NCI-H510A (cell line): ENCODE measurements around the gene NKAIN2.

Experiments
- DNase-seq: peaks from one replicate; lab custom pipeline; 2025; lab: John Stamatoyannopoulos, UW

NKAIN2 gene

DNA sequence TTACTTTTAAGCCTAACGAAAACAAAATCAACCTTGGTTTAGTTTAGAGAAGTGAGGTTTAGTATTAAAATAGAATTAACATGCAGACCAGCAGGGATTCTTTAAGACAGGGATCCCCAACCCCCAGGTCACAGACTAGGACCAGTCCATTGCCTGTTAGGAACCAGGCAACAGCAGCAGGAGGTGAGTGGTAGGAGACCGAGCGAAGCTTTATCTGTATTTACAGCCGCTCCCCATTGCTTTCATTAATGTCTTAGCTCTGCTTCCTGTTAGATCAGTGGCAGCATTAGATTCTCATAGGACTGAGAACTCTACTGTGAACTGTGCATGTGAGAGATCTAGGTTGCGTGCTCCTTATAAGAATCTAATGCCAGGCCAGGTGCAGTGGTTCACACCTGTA is 225.9 kb downstream of the NKAIN2 start:
- no peak for DNase-seq

DNA sequence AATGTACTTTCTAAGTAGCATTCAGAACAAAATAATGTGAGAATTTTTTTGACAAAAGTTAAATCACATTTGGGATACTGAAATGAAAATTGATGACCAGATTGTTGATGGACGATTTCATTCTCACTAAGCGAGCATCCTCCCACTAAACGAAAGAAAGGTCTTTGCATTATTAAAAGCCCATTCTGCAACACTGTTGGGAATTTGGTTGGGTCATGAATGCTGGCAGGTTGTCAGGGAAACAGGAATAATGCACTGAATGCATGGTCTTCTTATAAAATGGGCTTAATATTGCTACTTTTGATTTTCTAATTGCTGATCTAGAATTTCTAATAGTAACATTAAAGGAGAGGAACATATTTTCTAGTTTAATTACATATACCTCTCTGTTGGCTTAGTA is 229.8 kb downstream of the NKAIN2 start:
- DNase-seq = no peak

DNA sequence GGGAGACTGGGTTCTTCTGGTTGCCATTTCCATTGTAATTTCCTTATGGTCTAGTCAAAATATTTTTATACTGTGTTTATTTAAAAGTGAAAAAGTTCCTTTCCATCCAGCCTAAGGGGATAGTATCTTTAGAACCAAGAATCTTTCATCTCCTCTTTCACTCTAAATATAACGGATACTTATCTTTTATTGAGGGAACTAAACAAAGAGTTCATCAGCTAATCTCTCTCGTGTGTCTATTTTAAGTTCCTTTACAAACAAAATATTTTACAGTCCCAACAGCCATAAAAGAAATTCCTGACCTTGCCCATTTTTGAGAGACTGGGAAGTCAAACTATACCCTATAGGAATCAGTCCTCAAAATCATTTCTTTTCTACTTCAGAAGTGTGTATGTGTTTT is 232.7 kb downstream of the NKAIN2 start:
- DNase-seq = no peak

DNA sequence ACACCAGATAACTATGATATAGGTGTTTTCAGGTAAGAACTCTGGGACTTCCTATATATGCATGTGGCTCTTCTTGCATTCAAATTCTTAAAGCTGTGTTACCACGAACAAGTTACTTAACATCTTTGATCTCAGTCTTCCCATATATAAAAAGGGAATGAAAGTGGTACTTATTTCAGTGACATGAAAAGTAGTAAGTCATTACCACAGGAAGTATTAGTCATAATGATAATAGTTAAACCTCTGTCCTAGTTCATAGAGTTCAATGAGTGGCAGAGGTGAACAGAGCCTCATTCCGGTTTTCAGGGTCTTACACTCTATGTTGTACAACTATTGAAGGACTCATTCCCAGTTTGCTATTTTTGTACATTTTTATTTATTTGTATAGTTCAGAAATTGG is 237.0 kb downstream of the NKAIN2 start:
- DNase-seq = no peak

DNA sequence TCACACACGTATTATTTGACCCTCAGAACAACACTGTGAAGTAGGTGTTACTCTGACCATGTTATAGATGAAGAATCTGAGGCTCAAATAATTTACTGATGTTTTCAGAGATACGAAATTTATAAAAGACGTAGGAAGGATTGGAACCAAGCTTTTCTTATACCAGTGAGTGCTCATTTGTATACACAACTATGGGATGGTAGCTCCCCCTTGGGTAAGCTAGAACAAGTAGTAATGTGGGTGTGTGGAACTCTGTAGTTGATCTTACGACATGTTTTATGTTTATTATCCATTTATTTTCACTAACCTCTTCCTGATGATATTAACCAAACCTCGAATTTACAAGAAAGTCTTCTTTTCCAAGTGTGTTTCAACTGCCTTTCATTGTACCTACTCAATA is 248.5 kb downstream of the NKAIN2 start:
- DNase-seq = no peak

DNA sequence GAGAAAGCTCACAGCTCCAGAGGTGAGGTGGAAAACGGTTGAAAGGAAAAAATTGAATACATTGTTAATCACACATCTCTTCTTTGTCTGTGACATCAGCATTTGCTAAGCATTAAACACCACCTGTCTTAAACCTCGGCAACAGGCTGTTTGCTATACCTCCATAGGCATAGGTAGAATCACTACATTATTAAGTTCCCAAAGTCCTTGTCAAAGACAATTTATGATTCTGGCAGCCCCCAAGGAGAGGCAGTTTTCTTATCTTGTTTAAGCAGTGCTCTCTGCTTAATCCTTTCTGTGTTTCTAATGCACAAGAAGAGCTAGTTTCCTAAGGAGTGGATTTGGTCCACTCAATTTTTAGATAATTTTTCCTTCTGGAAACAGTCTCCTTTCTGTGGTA is 249.7 kb downstream of the NKAIN2 start:
- DNase-seq = no peak

DNA sequence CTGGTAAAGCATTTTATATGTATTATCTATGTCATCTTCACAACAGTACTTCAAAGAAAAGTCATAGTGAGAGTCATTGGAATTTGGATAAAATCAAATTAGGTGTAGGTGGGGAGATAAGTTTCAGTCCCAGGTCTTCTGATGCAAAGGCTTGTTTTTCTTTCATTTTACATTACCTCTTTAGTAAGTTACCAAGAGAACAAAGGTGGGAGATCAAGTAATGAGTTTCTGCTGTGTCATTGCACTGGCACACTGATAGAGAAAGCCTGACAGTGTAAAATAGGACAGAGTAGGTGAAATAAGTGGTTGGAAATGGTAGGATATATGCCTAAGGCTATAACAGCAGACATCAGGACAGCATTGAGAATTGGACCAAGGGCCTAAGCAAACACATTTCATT is 250.4 kb downstream of the NKAIN2 start:
- DNase-seq = no peak

DNA sequence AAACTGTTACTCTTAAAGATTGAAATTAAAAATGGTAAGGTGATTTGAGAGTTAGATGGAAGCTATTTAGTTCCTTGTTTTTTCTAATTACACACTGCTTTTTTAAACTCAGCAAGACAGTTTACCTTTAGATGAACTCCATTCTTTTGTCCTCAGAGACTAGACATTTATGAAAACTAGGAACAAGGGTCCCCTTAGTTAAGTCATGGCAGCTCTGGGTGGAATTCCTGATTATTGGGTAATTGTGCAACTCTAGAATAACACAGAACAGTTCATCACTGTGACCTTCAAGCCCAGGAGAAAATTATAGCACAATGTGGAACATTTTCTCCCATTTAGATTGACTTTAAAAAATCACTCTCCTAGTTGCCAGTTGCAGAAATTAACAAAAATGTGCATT is 251.7 kb downstream of the NKAIN2 start:
- no peak for DNase-seq

DNA sequence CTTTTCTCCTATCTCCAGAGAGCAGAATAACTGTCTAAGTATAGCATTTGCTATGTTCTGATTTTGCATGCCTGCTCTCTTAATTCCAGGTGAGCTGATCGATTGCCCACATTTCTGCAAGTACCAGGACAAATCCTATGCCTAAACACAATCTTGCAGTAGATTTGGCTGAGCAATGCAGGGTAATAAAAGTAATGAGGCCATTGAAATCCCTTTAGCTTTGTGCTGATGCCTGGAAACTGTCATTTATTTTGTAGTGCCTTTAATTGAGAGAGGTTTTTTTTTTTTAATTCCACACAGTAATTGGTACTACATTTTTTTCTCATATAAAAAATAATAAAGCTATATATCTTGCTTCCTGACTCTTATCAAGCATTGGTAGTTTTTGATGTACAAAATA is 252.3 kb downstream of the NKAIN2 start:
- no peak for DNase-seq

DNA sequence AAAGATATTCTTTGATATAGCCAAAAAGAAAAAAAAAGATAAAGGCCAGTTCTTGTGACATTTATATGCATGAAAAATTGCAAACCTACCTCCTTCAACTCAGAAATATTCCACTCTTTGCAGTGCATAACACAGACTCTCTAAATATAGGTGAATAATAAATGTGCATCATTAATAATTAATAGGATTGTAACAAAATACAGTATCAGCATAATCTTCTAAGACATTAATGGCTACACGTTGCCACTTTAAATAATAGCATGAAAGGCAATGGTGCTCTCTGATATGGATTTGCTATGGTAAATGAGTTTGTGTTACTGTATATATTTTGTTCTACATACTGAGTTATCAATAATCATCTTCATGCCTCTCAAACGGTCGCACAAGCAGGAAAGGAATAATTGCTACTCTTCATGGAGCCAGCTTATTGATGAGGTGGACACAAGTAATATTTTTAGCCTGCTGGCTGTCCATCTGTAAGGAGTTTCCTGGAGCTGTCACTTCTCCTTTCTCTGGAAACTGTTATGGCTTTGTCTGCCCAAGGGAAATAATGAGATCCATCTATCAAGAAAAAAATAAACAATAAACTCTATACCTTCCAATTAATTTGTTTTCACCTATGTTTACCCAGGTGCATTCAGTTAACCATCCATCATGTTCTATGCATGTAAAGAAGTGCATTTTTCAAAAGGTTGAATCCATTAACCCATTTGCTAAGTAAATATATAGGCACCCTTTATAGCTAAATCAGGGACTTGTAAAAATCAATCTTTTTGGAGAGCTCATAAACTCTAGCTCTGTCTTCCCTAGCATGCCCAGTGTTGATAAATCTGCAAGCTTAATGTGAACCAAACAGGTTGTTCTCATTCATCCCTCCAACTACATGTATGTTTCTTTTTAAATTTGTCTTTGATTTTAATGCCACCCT is 253.0 kb downstream of the NKAIN2 start:
- DNase-seq = peak; percentile 14

DNA sequence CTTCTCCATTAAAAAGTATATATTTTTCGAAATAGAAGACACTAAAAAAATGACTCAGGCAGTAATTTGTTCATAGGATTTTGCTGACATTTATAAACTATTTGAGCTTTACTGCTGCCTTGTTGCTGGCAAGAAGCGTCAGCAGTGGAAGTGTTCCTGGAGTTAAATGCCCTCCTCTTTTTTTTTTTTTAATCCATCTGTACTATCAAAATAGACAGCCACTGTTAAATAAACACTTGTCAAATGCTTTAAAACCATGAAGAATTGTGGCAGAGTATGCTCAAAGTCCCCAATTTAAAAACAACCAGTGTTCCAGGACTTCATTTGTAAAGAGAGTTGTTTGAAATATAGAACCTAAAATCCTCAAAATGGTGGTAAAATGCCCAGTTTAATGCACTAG is 253.8 kb downstream of the NKAIN2 start:
- no peak for DNase-seq

DNA sequence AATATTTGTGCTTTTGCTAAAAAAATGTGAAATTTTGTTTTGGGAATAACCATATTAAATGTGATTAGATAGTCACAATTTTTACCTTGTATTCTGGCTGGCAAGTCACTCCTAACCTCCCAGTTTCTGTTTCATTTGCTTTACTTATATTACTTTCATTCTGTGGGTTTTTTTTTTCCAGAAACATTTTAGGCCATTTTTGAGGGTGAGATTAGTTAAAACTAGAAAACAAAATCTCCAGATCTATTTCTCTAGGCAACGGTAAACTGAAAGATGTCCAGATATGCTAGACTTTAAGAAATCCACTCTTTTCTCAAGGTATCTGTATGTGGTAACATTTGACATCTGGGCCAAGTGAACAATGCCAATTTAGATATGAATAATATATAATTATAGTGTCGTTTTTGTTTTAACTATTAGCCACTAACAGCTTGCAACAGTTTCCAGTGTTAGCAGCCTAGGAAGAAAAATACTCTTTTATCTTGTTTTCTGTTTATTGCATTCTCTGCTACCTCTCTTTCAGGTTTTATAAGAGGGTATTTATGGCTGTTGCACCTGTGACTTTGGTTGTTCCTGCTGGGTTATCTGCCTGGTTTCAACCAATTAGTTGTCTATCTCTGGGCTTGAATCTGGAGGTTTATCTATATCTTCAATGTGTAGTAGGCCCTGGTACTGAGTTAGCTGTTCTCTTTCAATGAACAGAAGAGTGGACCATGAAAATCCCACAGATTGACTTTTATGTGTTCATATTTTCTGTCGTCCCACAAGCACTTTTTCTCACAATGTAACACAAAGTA is 260.9 kb downstream of the NKAIN2 start:
- no peak for DNase-seq

DNA sequence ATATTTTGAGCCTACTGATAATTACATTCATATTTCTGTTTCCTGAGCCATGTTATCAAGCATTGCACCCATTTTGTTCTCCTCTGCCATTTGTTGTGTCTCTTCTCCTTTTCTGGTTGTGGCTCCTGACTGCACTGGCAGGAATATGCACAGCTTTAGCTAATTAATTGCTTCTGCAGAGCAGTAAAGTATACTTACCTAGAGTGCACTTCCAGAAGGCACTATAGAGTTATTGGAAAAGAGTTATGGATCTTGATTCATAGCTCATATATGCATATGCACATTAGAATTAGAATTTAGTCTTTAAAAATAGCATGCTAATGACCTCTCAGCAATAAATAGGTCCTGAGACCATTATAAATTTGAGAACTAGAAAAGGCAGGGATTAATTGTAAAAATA is 262.6 kb downstream of the NKAIN2 start:
- DNase-seq = no peak

DNA sequence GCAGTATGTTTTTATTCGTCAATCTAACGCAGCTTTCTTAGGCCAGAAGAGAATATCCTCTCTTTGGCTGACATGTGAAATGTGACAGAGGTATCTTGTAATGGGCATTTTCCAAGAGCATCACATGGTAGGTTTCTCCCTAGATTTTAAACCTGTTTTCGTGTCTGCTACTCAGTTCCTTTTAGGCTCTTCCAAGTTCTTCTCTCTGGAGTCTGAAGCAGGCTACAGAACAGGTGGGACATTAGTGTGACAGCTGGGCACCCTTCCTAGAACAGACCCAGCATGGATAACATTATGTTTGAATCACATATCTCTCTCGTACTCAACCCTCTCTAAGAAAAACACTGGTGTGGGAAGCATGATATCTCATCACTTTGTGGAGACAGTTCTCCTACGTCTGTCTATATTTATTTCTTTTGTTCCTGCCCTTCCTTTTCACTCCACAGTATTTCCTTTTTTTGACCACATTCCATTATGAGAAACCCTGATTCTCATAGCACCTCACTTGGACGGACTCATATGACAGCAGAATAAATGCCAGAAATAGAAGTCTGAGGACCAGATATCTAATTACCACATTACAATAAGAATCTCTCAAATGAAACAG is 263.4 kb downstream of the NKAIN2 start:
- DNase-seq = no peak

DNA sequence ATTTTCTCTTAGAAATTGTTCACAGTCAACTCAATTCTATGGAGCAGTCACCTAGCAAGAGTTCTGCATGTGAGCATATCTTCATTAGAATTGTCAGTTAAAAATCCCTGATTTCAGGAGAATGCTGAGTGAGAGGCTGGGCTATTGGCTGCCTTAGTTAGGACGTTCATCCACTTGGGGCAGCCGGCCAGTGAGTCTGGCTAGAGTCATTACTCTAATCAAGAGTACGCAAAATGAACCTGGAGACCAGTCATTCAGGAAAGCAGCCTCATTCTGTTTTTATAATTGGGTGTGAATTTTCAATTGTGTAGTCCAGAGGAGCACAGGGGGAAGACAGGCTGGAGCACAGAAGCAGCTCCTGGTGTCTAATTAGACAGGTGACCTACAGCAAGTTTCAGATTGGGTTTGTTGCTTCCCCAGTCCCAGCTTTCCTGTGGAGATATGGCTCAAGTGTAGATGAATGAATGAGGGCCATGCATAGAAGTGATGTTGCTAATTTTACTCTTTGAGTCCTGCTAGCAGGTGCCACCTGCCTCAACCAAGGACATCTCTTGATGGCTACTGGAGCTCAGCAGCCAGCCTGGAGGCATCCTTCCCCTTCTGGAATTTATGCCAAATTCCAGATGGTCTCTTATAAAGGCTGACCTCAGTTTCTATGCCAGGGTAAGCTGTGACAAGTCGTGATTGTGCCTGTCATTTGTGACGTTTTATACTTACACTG is 265.7 kb downstream of the NKAIN2 start:
- DNase-seq = no peak

DNA sequence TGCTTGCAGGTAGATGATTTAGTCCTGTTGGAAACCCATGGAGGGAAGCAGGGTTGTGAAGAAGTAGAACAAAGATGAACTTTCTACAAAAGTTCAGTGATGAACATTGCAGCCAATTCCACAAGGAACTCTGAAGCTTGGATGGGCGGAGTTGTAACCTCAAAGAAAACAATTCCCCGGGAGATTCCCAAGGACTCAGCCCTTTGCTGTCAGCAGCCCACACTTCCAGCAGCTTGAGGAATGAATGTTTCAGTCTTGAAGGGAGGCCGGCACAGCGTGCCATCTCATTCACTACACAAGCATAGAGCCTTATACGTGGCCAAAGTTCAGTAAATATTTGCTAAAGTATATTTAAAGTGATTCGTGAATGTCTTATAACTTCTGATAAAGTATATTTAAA is 269.4 kb downstream of the NKAIN2 start:
- DNase-seq = no peak

DNA sequence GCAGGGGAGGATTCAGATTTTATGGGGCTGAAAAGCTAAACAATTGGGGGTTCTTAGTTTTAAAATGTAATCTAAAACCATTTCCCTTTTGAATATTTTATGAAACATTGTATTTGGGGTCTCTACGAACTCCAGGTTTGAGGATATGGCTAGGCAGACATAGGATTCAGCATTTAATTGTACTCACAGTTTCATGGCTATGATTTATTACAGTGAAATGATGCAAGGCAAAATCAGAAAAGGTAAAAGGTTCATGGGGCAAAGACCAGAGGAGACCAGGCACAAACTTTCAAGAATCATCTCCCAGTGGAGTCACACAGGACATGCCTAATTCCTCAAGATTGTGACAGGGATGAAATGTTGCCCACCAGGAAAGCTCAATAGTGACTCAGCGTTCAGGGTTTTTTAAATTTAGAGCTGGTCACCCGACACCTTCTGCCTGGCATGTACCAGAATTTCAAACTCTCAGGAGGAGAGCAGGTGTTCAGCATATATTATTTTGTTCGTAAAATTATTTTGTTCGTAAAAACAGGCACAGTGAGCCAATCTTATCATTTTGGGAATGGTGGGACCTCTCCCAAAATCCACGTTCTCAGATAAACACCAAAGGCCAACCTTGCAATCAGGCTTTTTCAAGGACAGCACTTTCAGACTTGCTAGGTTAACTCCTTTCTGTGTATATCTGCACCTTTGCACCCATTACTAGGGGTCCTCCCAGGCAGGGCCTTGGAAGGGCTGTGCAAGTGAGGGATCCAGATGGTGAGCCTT is 270.3 kb downstream of the NKAIN2 start:
- DNase-seq = no peak

DNA sequence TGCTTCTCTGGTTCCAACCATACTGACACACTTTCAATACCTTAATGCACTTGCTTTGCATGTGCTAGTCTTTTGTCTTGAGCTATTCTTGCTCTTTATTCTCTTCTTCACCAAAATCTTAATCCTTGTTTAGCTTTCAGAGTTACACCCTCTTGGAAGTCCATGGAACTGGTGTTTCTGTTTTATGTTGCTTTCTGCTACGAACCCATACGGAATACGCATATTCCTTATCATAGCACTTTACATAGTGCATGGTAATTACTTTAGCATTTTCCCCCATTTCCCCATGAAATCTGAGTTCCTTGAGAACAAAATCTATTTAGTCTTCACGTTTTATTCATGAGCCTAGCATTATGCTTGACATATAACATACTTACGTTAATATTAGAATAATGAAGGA is 270.9 kb downstream of the NKAIN2 start:
- no peak for DNase-seq

DNA sequence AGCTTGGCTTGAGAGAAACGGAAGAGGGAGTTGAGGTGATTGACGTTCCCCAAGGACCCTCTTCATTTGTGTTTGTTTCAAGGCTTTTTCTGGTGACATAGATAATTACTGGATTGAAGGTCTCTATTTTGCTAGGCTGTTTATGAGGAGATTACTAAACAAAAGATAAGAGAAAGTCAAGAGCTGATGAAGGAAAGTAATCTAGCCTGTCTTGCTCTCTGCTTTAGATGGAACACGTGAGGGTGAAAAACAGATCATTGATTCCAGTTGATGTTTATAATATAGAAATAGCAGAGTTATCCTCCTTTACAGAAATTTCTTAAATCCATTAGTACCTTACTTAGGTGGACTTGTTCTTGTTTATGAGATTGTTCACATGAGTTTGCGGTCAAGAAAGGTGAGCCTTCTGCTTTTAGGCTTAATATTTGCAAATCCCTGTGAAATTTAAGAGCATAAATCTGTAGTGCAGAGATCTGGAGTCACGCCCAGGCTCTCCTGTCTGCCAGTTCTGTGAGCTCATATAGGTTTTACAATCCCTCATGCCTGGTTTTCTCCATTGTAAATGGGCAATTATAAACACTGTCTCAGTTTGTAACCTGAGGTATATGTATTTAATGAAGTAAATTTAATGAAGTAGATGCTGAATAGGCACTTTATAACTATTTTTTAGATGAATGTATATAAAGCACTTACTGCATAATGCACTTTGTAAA is 272.8 kb downstream of the NKAIN2 start:
- DNase-seq = no peak

DNA sequence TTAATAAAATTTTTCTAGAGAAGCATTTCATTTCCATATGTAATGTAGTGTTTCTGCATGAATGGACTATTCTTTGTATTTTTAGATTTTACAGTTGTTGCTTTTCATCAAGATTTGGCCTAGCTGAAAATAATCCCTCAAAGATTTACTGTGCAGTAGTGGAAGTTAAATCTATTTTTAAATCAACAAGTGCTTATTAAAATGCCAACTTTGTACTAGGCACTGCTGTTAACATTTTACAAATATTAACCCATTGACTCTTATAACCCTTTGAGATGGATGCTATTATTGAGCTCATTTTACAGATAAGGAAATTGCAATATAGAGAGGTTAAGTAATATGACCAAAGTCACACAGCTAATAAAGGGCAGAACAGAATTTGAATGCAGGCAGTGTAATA is 274.5 kb downstream of the NKAIN2 start:
- no peak for DNase-seq

DNA sequence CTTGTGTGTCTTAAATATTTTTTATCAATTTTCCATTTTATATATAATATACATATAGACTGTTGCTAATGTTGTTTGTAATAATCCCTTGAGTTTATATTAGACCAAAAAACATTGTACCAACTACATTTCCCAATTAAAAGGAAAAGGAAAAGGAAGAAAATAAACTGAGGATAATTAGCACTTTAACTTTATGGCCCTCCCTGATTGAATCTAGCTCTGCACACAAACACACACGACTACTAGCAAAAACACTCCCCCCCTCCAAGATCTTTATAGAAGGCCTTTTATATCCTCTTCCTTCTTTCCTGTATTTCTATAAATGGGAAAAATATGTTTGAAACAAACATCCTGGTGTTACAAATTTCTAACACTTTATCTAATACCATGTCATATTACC is 276.8 kb downstream of the NKAIN2 start:
- DNase-seq = no peak
